ENCODE data around the gene CFAP43.

The CFAP43 gene

GRCh38 chr10:104120512-104120902 is 111.7 kb downstream of the CFAP43 start:
- Histone ChIP-seq H2AK5ac (ENCODE audit: low read length, severe bottlenecking) (peak overlapping the region; percentile 59), H4K8ac (ENCODE audit: low read length) (peak overlapping the region; percentile 77), H3K14ac (ENCODE audit: low read length in 2 of 2) (no peak overlapping the region), H3K23ac (ENCODE audit: low read length in 2 of 2) (no peak overlapping the region), H2BK5ac (ENCODE audit: low read depth, low read length, poor library complexity, severe bottlenecking) (no peak overlapping the region), H3K9ac (ENCODE audit: low read length) (peak overlapping the region; percentile 100), H2BK12ac (ENCODE audit: low read length in 2 of 2) (peak overlapping the region in 1 of 2 experiments; percentile 57), H3K27me3 (ENCODE audit: control insufficient read depth in 1 of 2, insufficient read depth in 1 of 2, low read length in 2 of 2) (no peaks in the 10 kb centered on the region), H3K4ac (ENCODE audit: low read depth in 1 of 2, low read length in 2 of 2) (peak overlapping the region; percentile 33 to 57), H3K18ac (ENCODE audit: low read depth in 1 of 2, low read length in 2 of 2) (peak overlapping the region; percentile 68 to 90), H3K27ac (ENCODE audit: low read length, poor library complexity, severe bottlenecking) (peak overlapping the region; percentile 76), H3K36me3 (ENCODE audit: control insufficient read depth in 1 of 2, insufficient read depth in 2 of 2, low read depth in 1 of 2, low read length in 2 of 2) (peaks cover 0 to 6% of the 10 kb centered on the region in 2 experiments), H3K9me3 (ENCODE audit: control insufficient read depth, low read length) (no peaks in the 10 kb centered on the region), H3K79me1 (replicated peaks; ENCODE audit: low read length, poor library complexity, severe bottlenecking) (no peaks in the 10 kb centered on the region), H3K4me3 (ENCODE audit: insufficient read depth in 1 of 2, low read depth in 1 of 2, low read length in 2 of 2) (peak overlapping the region in 1 of 2 experiments; percentile 84), H2BK15ac (ENCODE audit: low read depth, poor library complexity, severe bottlenecking) (no peak overlapping the region), H4K91ac (ENCODE audit: low read length) (no peak overlapping the region), H2BK120ac (ENCODE audit: low read depth, low read length) (peak overlapping the region; percentile 15), H2AFZ (ENCODE audit: low read depth, low read length) (no peak overlapping the region), H3K4me1 (ENCODE audit: control insufficient read depth, insufficient read depth, low read depth, low read length) (no peaks in the 10 kb centered on the region), H3K4me2 (ENCODE audit: low read length, poor library complexity, severe bottlenecking) (peak overlapping the region; percentile 96)
- 40% methylated on average over 1 of the region's 2 CpGs for WGBS
- DNase-seq, result no peak

- no peaks in the 10 kb centered on the region for H3K9me3 ChIP-seq (ENCODE audit: control insufficient read depth, low read length)
- no peak overlapping the region for H2AFZ ChIP-seq (ENCODE audit: low read depth, low read length)
- no peak overlapping the region for H2AK5ac ChIP-seq (ENCODE audit: low read length, severe bottlenecking)
- no peak overlapping the region for H4K8ac ChIP-seq (ENCODE audit: low read length)
- no peak overlapping the region for H2BK15ac ChIP-seq (ENCODE audit: low read depth, poor library complexity, severe bottlenecking)
- H2BK12ac ChIP-seq (ENCODE audit: low read length in 2 of 2), result no peak overlapping the region
- no peak overlapping the region for H3K14ac ChIP-seq (ENCODE audit: low read length in 2 of 2)
- H2BK5ac ChIP-seq (ENCODE audit: low read depth, low read length, poor library complexity, severe bottlenecking), result no peak overlapping the region
- H3K27me3 ChIP-seq (ENCODE audit: control insufficient read depth in 1 of 2, insufficient read depth in 1 of 2, low read length in 2 of 2), result no peaks in the 10 kb centered on the region
- WGBS, result 79% methylated on average over 3 of the region's 3 CpGs
- no peak overlapping the region for H4K91ac ChIP-seq (ENCODE audit: low read length)
- no peak overlapping the region for H3K18ac ChIP-seq (ENCODE audit: low read depth in 1 of 2, low read length in 2 of 2)
- no peak for DNase-seq
- H3K4ac ChIP-seq (ENCODE audit: low read depth in 1 of 2, low read length in 2 of 2), result no peak overlapping the region
- H3K4me3 ChIP-seq (ENCODE audit: insufficient read depth in 1 of 2, low read depth in 1 of 2, low read length in 2 of 2), result peak overlapping the region in 1 of 2 experiments; percentile 84
- peak overlapping the region; percentile 100 for H3K9ac ChIP-seq (ENCODE audit: low read length)
- no peak overlapping the region for H2BK120ac ChIP-seq (ENCODE audit: low read depth, low read length)
- peaks cover 0 to under 1% of the 10 kb centered on the region in 2 experiments for H3K36me3 ChIP-seq (ENCODE audit: control insufficient read depth in 1 of 2, insufficient read depth in 2 of 2, low read depth in 1 of 2, low read length in 2 of 2)
- H3K27ac ChIP-seq (ENCODE audit: low read length, poor library complexity, severe bottlenecking), result peak overlapping the region; percentile 14
- no peak overlapping the region for H3K23ac ChIP-seq (ENCODE audit: low read length in 2 of 2)
- no peak overlapping the region for H3K4me2 ChIP-seq (ENCODE audit: low read length, poor library complexity, severe bottlenecking)
- H3K79me1 ChIP-seq (replicated peaks; ENCODE audit: low read length, poor library complexity, severe bottlenecking), result no peaks in the 10 kb centered on the region
- no peaks in the 10 kb centered on the region for H3K4me1 ChIP-seq (ENCODE audit: control insufficient read depth, insufficient read depth, low read depth, low read length)
Observed at GRCh38 chr10:104119996-104120395, 112.2 kb downstream of the CFAP43 start.

GRCh38 chr10:104117839-104118323 is 114.3 kb downstream of the CFAP43 start:
- no peak for DNase-seq
- no peak overlapping the region for H2AK5ac ChIP-seq (ENCODE audit: low read length, severe bottlenecking)
- H3K9me3 ChIP-seq (ENCODE audit: control insufficient read depth, low read length), result no peaks in the 10 kb centered on the region
- H3K14ac ChIP-seq (ENCODE audit: low read length in 2 of 2), result no peak overlapping the region
- H2BK5ac ChIP-seq (ENCODE audit: low read depth, low read length, poor library complexity, severe bottlenecking), result no peak overlapping the region
- H2BK15ac ChIP-seq (ENCODE audit: low read depth, poor library complexity, severe bottlenecking), result no peak overlapping the region
- H4K8ac ChIP-seq (ENCODE audit: low read length), result no peak overlapping the region
- no peak overlapping the region for H3K23ac ChIP-seq (ENCODE audit: low read length in 2 of 2)
- no peaks in the 10 kb centered on the region for H3K4me1 ChIP-seq (ENCODE audit: control insufficient read depth, insufficient read depth, low read depth, low read length)
- H3K27me3 ChIP-seq (ENCODE audit: control insufficient read depth in 1 of 2, insufficient read depth in 1 of 2, low read length in 2 of 2), result no peaks in the 10 kb centered on the region
- H3K4me2 ChIP-seq (ENCODE audit: low read length, poor library complexity, severe bottlenecking), result no peak overlapping the region
- no peak overlapping the region for H3K4me3 ChIP-seq (ENCODE audit: insufficient read depth in 1 of 2, low read depth in 1 of 2, low read length in 2 of 2)
- H4K91ac ChIP-seq (ENCODE audit: low read length), result no peak overlapping the region
- 97% methylated on average over 4 of the region's 4 CpGs for WGBS
- no peak overlapping the region for H2AFZ ChIP-seq (ENCODE audit: low read depth, low read length)
- no peak overlapping the region for H2BK12ac ChIP-seq (ENCODE audit: low read length in 2 of 2)
- H3K9ac ChIP-seq (ENCODE audit: low read length), result peak overlapping the region; percentile 11
- H3K4ac ChIP-seq (ENCODE audit: low read depth in 1 of 2, low read length in 2 of 2), result no peak overlapping the region
- H3K36me3 ChIP-seq (ENCODE audit: control insufficient read depth in 1 of 2, insufficient read depth in 2 of 2, low read depth in 1 of 2, low read length in 2 of 2), result no peaks in the 10 kb centered on the region
- no peak overlapping the region for H3K27ac ChIP-seq (ENCODE audit: low read length, poor library complexity, severe bottlenecking)
- no peak overlapping the region for H3K18ac ChIP-seq (ENCODE audit: low read depth in 1 of 2, low read length in 2 of 2)
- no peak overlapping the region for H2BK120ac ChIP-seq (ENCODE audit: low read depth, low read length)
- H3K79me1 ChIP-seq (replicated peaks; ENCODE audit: low read length, poor library complexity, severe bottlenecking), result no peaks in the 10 kb centered on the region

- Histone ChIP-seq H4K91ac (ENCODE audit: low read length) (no peak overlapping the region), H3K36me3 (ENCODE audit: control insufficient read depth in 1 of 2, insufficient read depth in 2 of 2, low read depth in 1 of 2, low read length in 2 of 2) (no peaks in the 10 kb centered on the region), H2BK15ac (ENCODE audit: low read depth, poor library complexity, severe bottlenecking) (no peak overlapping the region), H3K27me3 (ENCODE audit: control insufficient read depth in 1 of 2, insufficient read depth in 1 of 2, low read length in 2 of 2) (no peaks in the 10 kb centered on the region), H2BK5ac (ENCODE audit: low read depth, low read length, poor library complexity, severe bottlenecking) (no peak overlapping the region), H2BK120ac (ENCODE audit: low read depth, low read length) (no peak overlapping the region), H2BK12ac (ENCODE audit: low read length in 2 of 2) (no peak overlapping the region), H4K8ac (ENCODE audit: low read length) (no peak overlapping the region), H2AFZ (ENCODE audit: low read depth, low read length) (no peak overlapping the region), H3K9ac (ENCODE audit: low read length) (no peak overlapping the region), H3K4ac (ENCODE audit: low read depth in 1 of 2, low read length in 2 of 2) (no peak overlapping the region), H3K9me3 (ENCODE audit: control insufficient read depth, low read length) (no peaks in the 10 kb centered on the region), H3K79me1 (replicated peaks; ENCODE audit: low read length, poor library complexity, severe bottlenecking) (no peaks in the 10 kb centered on the region), H3K4me2 (ENCODE audit: low read length, poor library complexity, severe bottlenecking) (no peak overlapping the region), H3K4me1 (ENCODE audit: control insufficient read depth, insufficient read depth, low read depth, low read length) (peaks cover 2% of the 10 kb centered on the region), H3K23ac (ENCODE audit: low read length in 2 of 2) (no peak overlapping the region), H3K4me3 (ENCODE audit: insufficient read depth in 1 of 2, low read depth in 1 of 2, low read length in 2 of 2) (no peak overlapping the region), H3K18ac (ENCODE audit: low read depth in 1 of 2, low read length in 2 of 2) (no peak overlapping the region), H3K14ac (ENCODE audit: low read length in 2 of 2) (no peak overlapping the region), H3K27ac (ENCODE audit: low read length, poor library complexity, severe bottlenecking) (no peak overlapping the region), H2AK5ac (ENCODE audit: low read length, severe bottlenecking) (no peak overlapping the region)
- WGBS, result no CpG with 5 or more reads among the region's 1 CpG
- DNase-seq, result no peak
Observed at GRCh38 chr10:104113376-104113956, 118.7 kb downstream of the CFAP43 start.
